Left lung (tissue), 10 donors: ENCODE results near the gene BABAM1. TPM values are rescaled to one million over a fixed set of nuclear protein-coding genes. Genes with fewer than 3 reads are reported as not detected.

ENCODE experiments used
- ATAC-seq: fragments of 200-7000 bp; cut with Tn5 transposase; one replicate; pipeline ENCODE4 v1.9.1; 2020; ENCODE audit warnings: moderate library complexity
- DNase-seq, 4 donors: peaks; one replicate each; pipeline ENCODE4 v3.0.0-alpha.2; 2013 to 2020
- H3K27ac ChIP-seq, 2 donors: fragments of 200-600 bp; sonication (generic) in 1 of 2; one replicate each; pipeline versions ENCODE4 v1.5.0 to v1.8.0; 2020 to 2021
- H3K27me3 ChIP-seq, 2 donors: fragments of 200-600 bp; sonication (generic) in 1 of 2; one replicate each; pipeline versions ENCODE4 v1.5.0 to v1.8.0; 2020 to 2021
- H3K36me3 ChIP-seq, 2 donors: fragments of 200-600 bp; sonication (generic) in 1 of 2; one replicate each; pipeline versions ENCODE4 v1.5.0 to v1.8.0; 2020 to 2021
- H3K4me1 ChIP-seq, 2 donors: fragments of 200-600 bp; one replicate each; pipeline ENCODE4 v1.8.0; 2021
- H3K4me3 ChIP-seq, 2 donors: fragments of 200-600 bp; sonication (generic) in 1 of 2; one replicate each; pipeline versions ENCODE4 v1.5.0 to v1.8.0; 2020 to 2021; ENCODE audit warnings: mild to moderate bottlenecking in 1 of 2
- H3K9me3 ChIP-seq, 2 donors: fragments of 200-600 bp; sonication (generic) in 1 of 2; one replicate each; pipeline versions ENCODE4 v1.5.0 to v1.8.0; 2020 to 2021
- intact Hi-C, 2 donors: fragments of 100-400 bp; cut with DNase I; formaldehyde crosslinking; loops; one replicate each; pipeline versions ENCODE4 v1.11.2 to v1.14.2; 2022
- polyA plus RNA-seq, 6 donors: library from polyadenylated mRNA; unstranded; fragments of 120-200 nt; gene quantifications; one replicate each; pipeline ENCODE4 v1.2.1, GENCODE V29; 2013; ENCODE audit not compliant: insufficient read length in 6 of 6
- total RNA-seq, 2 donors: library from RNA; stranded (reverse); fragmentation: NEBNext Ultra II Directional; extraction: Animal tissue kit (Norgen Biotek cat#: 25700); gene quantifications; one replicate each; pipeline ENCODE4 v1.2.1, GENCODE V29; 2021
- TF ChIP-seq, protein P1 (sequence below), 2 donors: fragments of 200-600 bp; sonication (generic) in 1 of 2; IDR thresholded peaks; one replicate each; pipeline versions ENCODE4 v1.5.0 to v1.8.0; 2021; ENCODE audit warnings: antibody characterized with exemption in 2 of 2
- donor health status: DM: no; HTN: yes; CAD: no.
- donor health status: DM: no; HTN: no; CAD: no.

The BABAM1 gene
- total and polyA plus RNA-seq, 8 donors, result 73.1 to 108 (median 100) TPM

DNA sequence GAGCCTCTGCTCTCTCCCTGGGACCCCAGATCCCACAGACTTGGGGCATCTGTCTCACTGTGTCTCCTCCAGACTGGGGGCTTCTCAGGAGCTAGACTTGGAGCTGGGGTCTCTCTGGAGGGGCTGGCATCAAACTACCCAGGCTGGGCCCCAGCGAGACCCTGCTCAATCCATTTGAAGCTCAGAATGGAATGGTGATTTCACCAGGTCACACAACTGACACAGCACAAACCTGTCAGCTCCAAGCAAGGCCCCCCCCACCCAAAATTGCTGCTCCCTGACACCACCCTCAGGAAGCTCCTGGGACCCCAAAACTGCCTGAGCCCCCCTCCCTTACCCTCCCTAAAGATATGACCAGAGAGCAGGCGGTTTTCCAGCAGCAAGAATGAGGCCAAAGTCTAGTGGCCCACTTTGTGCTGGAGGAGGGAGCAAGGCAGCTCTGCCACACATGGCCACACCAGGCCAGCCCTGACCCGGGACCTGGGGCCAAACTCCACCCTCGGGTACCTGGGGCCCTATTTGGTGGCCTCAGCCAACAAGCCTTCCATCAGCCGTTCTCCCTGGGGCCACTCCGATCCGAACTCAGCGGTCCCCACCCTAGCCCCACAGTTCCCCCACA lies 23.9 kb upstream of the BABAM1 start:
- no peak for ATAC-seq
- peaks cover 20 to 38% of the 10 kb centered on the region in 2 donors for H3K4me1 ChIP-seq
- intact Hi-C loops, result no loop called here

DNA sequence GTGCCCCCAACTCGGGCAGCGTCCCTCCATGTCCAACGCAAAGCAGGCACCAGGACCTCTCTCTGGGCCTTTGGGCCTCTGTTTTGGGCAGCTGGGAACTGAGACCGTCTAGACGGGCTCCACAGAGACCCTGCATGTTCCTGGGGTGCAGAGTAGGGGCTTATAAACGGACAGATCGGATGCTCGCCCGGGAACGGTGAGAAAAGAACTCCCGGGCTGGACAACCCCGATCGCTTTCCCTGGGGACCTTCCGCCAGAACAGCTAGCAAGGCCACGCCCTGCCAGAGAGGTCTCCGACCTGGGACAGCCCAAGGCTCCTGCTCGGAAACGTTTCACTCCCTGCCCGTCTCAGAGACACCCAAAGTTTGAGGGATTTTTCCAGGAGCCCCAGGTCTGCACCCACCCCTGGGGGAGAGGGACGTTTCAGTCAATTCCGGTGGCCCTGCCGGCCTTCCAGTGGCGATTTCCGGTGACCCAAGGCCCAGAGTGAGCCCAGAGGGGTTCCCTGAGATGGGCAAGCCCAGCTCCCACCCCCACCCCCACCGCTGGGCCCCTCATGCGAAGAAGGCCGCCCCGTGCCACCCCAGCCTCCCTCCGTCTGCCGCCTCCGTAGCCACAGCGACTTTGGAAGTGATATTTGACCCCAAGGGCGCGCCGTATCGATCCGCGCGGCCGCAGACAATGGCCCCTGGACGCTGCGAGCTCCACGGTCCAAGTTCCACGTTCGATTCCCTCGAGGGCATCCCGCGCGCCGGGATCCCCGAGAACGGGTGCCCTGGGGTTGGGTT lies 23.2 kb upstream of the BABAM1 start:
- Histone ChIP-seq H3K36me3 (peaks cover 0 to 4% of the 10 kb centered on the region in 2 donors), H3K4me3 (peak overlapping the region; percentile 65 to 72), H3K4me1 (peaks cover 22 to 38% of the 10 kb centered on the region in 2 donors), H3K27me3 (peaks cover 0 to 17% of the 10 kb centered on the region in 2 donors), H3K27ac (peak overlapping the region; percentile 70 to 72), H3K9me3 (no peaks in the 10 kb centered on the region)
- DNase-seq, result peak in 1 of 4 donors; percentile 52
- intact Hi-C loops, result no loop called here
- peak; percentile 36 for ATAC-seq
- TF ChIP-seq, protein P1, sequence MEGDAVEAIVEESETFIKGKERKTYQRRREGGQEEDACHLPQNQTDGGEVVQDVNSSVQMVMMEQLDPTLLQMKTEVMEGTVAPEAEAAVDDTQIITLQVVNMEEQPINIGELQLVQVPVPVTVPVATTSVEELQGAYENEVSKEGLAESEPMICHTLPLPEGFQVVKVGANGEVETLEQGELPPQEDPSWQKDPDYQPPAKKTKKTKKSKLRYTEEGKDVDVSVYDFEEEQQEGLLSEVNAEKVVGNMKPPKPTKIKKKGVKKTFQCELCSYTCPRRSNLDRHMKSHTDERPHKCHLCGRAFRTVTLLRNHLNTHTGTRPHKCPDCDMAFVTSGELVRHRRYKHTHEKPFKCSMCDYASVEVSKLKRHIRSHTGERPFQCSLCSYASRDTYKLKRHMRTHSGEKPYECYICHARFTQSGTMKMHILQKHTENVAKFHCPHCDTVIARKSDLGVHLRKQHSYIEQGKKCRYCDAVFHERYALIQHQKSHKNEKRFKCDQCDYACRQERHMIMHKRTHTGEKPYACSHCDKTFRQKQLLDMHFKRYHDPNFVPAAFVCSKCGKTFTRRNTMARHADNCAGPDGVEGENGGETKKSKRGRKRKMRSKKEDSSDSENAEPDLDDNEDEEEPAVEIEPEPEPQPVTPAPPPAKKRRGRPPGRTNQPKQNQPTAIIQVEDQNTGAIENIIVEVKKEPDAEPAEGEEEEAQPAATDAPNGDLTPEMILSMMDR (IDR thresholded peaks at IDR 0.05), result no peak

More for the DNA sequence above, 23.9 kb upstream of the BABAM1 start:
- Histone ChIP-seq H3K9me3 (no peaks in the 10 kb centered on the region), H3K4me3 (peak overlapping the region; percentile 65 to 72), H3K36me3 (peaks cover 0 to 8% of the 10 kb centered on the region in 2 donors), H3K27ac (peak overlapping the region; percentile 70 to 72), H3K27me3 (peaks cover 0 to 17% of the 10 kb centered on the region in 2 donors)
- no peak for DNase-seq
- TF ChIP-seq, protein P1 (IDR thresholded peaks at IDR 0.05), result no peak

GRCh38 chr19:17244618-17245534 lies 22.4 kb upstream of the BABAM1 start:
- Histone ChIP-seq H3K36me3 (peaks cover 0 to 4% of the 10 kb centered on the region in 2 donors), H3K27me3 (peaks cover 0 to 17% of the 10 kb centered on the region in 2 donors), H3K27ac (peak overlapping the region; percentile 70 to 72), H3K4me3 (peak overlapping the region; percentile 65 to 72), H3K4me1 (peaks cover 22 to 38% of the 10 kb centered on the region in 2 donors), H3K9me3 (no peaks in the 10 kb centered on the region)
- ATAC-seq (no peak), DNase-seq (peak in 3 of 4 donors; percentile 27 to 89 (median 50))
- intact Hi-C loops, result no loop called here
- TF ChIP-seq, protein P1 (IDR thresholded peaks at IDR 0.05), result no peak

DNA sequence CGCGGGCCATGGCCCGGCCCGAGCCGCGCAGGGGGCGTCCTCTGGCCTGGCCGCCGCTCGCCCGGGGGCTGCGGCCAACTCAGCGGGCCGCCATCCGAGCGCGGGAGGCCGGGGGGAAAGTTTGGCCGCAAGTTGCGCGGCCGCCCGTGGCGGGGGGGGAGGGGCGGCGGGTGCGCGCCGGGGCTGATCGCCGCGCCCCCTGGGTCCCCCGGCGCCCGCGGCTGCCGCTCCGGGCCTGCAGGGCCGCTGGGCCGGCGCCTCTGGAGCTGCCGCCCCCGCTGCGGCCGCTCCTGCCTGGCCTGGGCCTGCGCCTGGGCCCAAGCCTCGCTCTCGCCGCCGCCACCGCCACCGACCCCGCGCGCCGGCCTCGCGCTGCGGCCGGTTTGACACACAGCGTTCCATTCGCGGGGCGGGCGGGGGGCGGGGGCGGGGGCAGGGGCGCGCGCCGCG lies 21.7 kb upstream of the BABAM1 start, which contains the start of gene NR2F6:
TSS of gene NR2F6 (minus strand) at position 385 of the 450 bp plus-strand sequence. CDS start 699 bp downstream, outside the sequence.
- H3K4me3 ChIP-seq, result peak within 1 kb of the TSS; percentile 65 to 72
- H3K27ac ChIP-seq, result peak within 1 kb of the TSS; percentile 74 to 76
- no peaks in the 10 kb centered on the region for H3K9me3 ChIP-seq
- ATAC-seq, result no peak
- peak in 1 of 4 donors; percentile 78 for DNase-seq
- no peaks in the 10 kb centered on the region for H3K36me3 ChIP-seq
- intact Hi-C loops, result no loop called here
- H3K4me1 ChIP-seq, result peaks cover 22 to 38% of the 10 kb centered on the region in 2 donors
- TF ChIP-seq, protein P1 (IDR thresholded peaks at IDR 0.05), result no peak
- peaks cover 0 to 17% of the 10 kb centered on the region in 2 donors for H3K27me3 ChIP-seq
